Measurements from ENCODE around the gene KPTN. TPM values are rescaled to one million over a fixed set of nuclear protein-coding genes. Genes with fewer than 3 reads are reported as not detected.

The KPTN gene
- total and polyA plus RNA-seq, 2 of the 13 experiments (the other 11 are each of a cell fraction or from before 2014, with no cell fraction given) = 9.1 to 13.3 TPM

GRCh38 chr19:47499863-47500830, 16.1 kb upstream of the KPTN start:
- CTCF ChIA-PET (ENCODE audit: low intra/inter-chr PET ratio, low total read pairs) = no interaction called here
- Histone ChIP-seq H3K9me3 (ENCODE audit: low read length) (no peaks in the 10 kb centered on the region), H3K27me3 (ENCODE audit: control insufficient read depth in 1 of 2, insufficient read depth in 2 of 2, low read length in 2 of 2) (no peaks in the 10 kb centered on the region), H3K4me1 (ENCODE audit: insufficient read depth, low read length) (no peaks in the 10 kb centered on the region), H3K27ac (ENCODE audit: extremely low read length, insufficient read depth, low read length) (no peak overlapping the region), H2AFZ (ENCODE audit: low read length) (no peak overlapping the region), H3K36me3 (replicated peaks in 1 of 2; ENCODE audit: control insufficient read depth in 1 of 2, insufficient read depth in 2 of 2, low read length in 2 of 2) (peaks cover 15 to 25% of the 10 kb centered on the region in 2 experiments; a peak in 4 of 5 replicates), H3K4me2 (ENCODE audit: low read depth, low read length) (no peak overlapping the region), H3K4me3 (replicated peaks in 1 of 3; ENCODE audit: insufficient read depth in 1 of 3, low read depth in 2 of 3, low read length in 3 of 3) (no peak overlapping the region), H4K20me1 (ENCODE audit: insufficient read depth, low read length) (0 out of 2 replicates have a peak, but pooled peaks cover 3% of the 10 kb centered on the region), H3K9ac (ENCODE audit: insufficient read depth, low read depth, low read length) (no peak overlapping the region), H3K79me2 (ENCODE audit: insufficient read depth, low read length) (no peaks in the 10 kb centered on the region)
- FAIRE-seq = no peak
- intact Hi-C loops (cut with micrococcal nuclease; ENCODE audit: unreplicated experiment) (no loop called here), in situ Hi-C loops (cut with HindIII; ENCODE audit: extremely low pct_ligation_motif_present, low pct_unique_long_range_greater_than_20kb) (no loop called here)
- no peak for ATAC-seq
- POLR2A ChIA-PET = no interaction called here
- DNase-seq (ENCODE audit: low spot score) = no peak
- no peak for TF ChIP-seq ATF2 (CRISPR knock-in tag; IDR thresholded peaks at IDR 0.05)
- peak; percentile 34 for TF ChIP-seq AGO2 (optimal IDR thresholded peaks at IDR 0.05; ENCODE audit: low read depth, low read length)
- WGBS (ENCODE audit: low lambda C conversion rate) = 95% methylated on average over 31 of the region's 32 CpGs
- no TSS peak for BruUV-seq (replicated peaks)

GRCh38 chr19:47499371-47499770, 15.4 kb upstream of the KPTN start:
- DNase-seq (ENCODE audit: low spot score) (no peak), ATAC-seq (no peak), FAIRE-seq (no peak)
- WGBS (ENCODE audit: low lambda C conversion rate) = 100% methylated on average over 1 of the region's 7 CpGs
- H3K4me1 ChIP-seq (ENCODE audit: insufficient read depth, low read length) = no peaks in the 10 kb centered on the region
- no TSS peak for BruUV-seq (replicated peaks)
- no peak overlapping the region for H3K4me3 ChIP-seq (replicated peaks in 1 of 3; ENCODE audit: insufficient read depth in 1 of 3, low read depth in 2 of 3, low read length in 3 of 3)
- 0 out of 2 replicates have a peak, but pooled peaks cover 3% of the 10 kb centered on the region for H4K20me1 ChIP-seq (ENCODE audit: insufficient read depth, low read length)
- no peak overlapping the region for H3K4me2 ChIP-seq (ENCODE audit: low read depth, low read length)
- TF ChIP-seq TP53 (CRISPR knock-in tag; conservative IDR thresholded peaks at IDR 0.05) = no peak
- TF ChIP-seq IKZF1 (IDR thresholded peaks at IDR 0.05) = no peak
- no peak for TF ChIP-seq STAT5B (CRISPR knock-in tag; IDR thresholded peaks at IDR 0.05)
- TF ChIP-seq ZNF816 (CRISPR knock-in tag; IDR thresholded peaks at IDR 0.05; ENCODE audit: borderline replicate concordance) = no peak
- no peak for TF ChIP-seq ZNF777 (CRISPR knock-in tag; IDR thresholded peaks at IDR 0.05)
- no peaks in the 10 kb centered on the region for H3K79me2 ChIP-seq (ENCODE audit: insufficient read depth, low read length)
- H2AFZ ChIP-seq (ENCODE audit: low read length) = no peak overlapping the region
- CTCF ChIA-PET (ENCODE audit: low intra/inter-chr PET ratio, low total read pairs) = no interaction called here
- in situ Hi-C loops (cut with HindIII; ENCODE audit: extremely low pct_ligation_motif_present, low pct_unique_long_range_greater_than_20kb) = no loop called here
- no peak overlapping the region for H3K9ac ChIP-seq (ENCODE audit: insufficient read depth, low read depth, low read length)
- no peaks in the 10 kb centered on the region for H3K9me3 ChIP-seq (ENCODE audit: low read length)
- intact Hi-C loops (cut with micrococcal nuclease; ENCODE audit: unreplicated experiment) = no loop called here
- no peak overlapping the region for H3K27ac ChIP-seq (ENCODE audit: extremely low read length, insufficient read depth, low read length)
- no peaks in the 10 kb centered on the region for H3K27me3 ChIP-seq (ENCODE audit: control insufficient read depth in 1 of 2, insufficient read depth in 2 of 2, low read length in 2 of 2)
- POLR2A ChIA-PET = no interaction called here
- peaks cover 15 to 26% of the 10 kb centered on the region in 2 experiments; a peak in 4 of 5 replicates for H3K36me3 ChIP-seq (replicated peaks in 1 of 2; ENCODE audit: control insufficient read depth in 1 of 2, insufficient read depth in 2 of 2, low read length in 2 of 2)
